Fibroblast of skin of scalp (primary cell): ENCODE results near the gene PAX2.

ENCODE experiments used
- DNase-seq: peaks from one replicate; pipeline ENCODE4 v3.0.0-alpha.2; 2013

Gene PAX2

GRCh38 chr10:100819424-100819823, 74.0 kb downstream of the PAX2 start:
- no peak for DNase-seq

GRCh38 chr10:100823194-100823593, 77.8 kb downstream of the PAX2 start:
- DNase-seq: no peak

GRCh38 chr10:100824886-100825285, 79.5 kb downstream of the PAX2 start:
- DNase-seq: no peak

GRCh38 chr10:100825325-100825875, 80.0 kb downstream of the PAX2 start:
- no peak for DNase-seq

GRCh38 chr10:100826031-100826651, 80.8 kb downstream of the PAX2 start:
- no peak for DNase-seq

GRCh38 chr10:100826661-100826982, 81.2 kb downstream of the PAX2 start:
- no peak for DNase-seq

- DNase-seq: no peak
Measured at GRCh38 chr10:100826983-100827818, 81.8 kb downstream of the PAX2 start.

GRCh38 chr10:100827819-100828737, 82.7 kb downstream of the PAX2 start:
- no peak for DNase-seq

- DNase-seq: no peak
Measured at GRCh38 chr10:100828738-100829096, 83.3 kb downstream of the PAX2 start.

GRCh38 chr10:100829097-100829870, 83.9 kb downstream of the PAX2 start:
- no peak for DNase-seq

- DNase-seq: no peak
Measured at GRCh38 chr10:100829933-100830727, 84.7 kb downstream of the PAX2 start.

- DNase-seq: no peak
Measured at GRCh38 chr10:100830728-100831111, 85.3 kb downstream of the PAX2 start.

GRCh38 chr10:100831742-100832141, 86.4 kb downstream of the PAX2 start:
- no peak for DNase-seq

- no peak for DNase-seq
Measured at GRCh38 chr10:100835810-100836209, 90.4 kb downstream of the PAX2 start.

- no peak for DNase-seq
Measured at GRCh38 chr10:100836891-100837290, 91.5 kb downstream of the PAX2 start.

- DNase-seq: no peak
Measured at GRCh38 chr10:100837300-100837699, 91.9 kb downstream of the PAX2 start.

- no peak for DNase-seq
Measured at GRCh38 chr10:100838986-100839385, 93.6 kb downstream of the PAX2 start.

GRCh38 chr10:100841528-100841927, 96.1 kb downstream of the PAX2 start:
- no peak for DNase-seq

GRCh38 chr10:100847440-100847839, 102.1 kb downstream of the PAX2 start:
- peak; percentile 8 for DNase-seq

GRCh38 chr10:100848770-100849169, 103.4 kb downstream of the PAX2 start:
- no peak for DNase-seq

GRCh38 chr10:100858261-100858660, 112.9 kb downstream of the PAX2 start:
- DNase-seq: no peak
